ENCODE results near the gene ZNF771. TPM values are rescaled to one million over a fixed set of nuclear protein-coding genes. Genes with fewer than 3 reads are reported as not detected.
A peak's percentile ranks its signal among the peaks of the same experiment; 100 is the strongest.

ZNF771 gene
- total RNA-seq, 1 donor from 2014 or later = 16.3 TPM

GRCh38 chr16:30381291-30382041, 25.9 kb upstream of the ZNF771 start:
- no peak for DNase-seq (ENCODE audit: low spot score)
- no peak for TF ChIP-seq CTCF (IDR thresholded peaks at IDR 0.05; ENCODE audit: unreplicated experiment)
- H3K4me3 Mint-ChIP-seq (ENCODE audit: unreplicated experiment) = no peak overlapping the region
- H3K4me1 Mint-ChIP-seq (ENCODE audit: unreplicated experiment) = peaks cover 14% of the 10 kb centered on the region
- H3K9me3 Mint-ChIP-seq (ENCODE audit: unreplicated experiment) = no peaks in the 10 kb centered on the region
- H3K36me3 Mint-ChIP-seq (ENCODE audit: low read depth, unreplicated experiment) = peaks cover 4% of the 10 kb centered on the region
- H3K27ac Mint-ChIP-seq (ENCODE audit: unreplicated experiment) = no peak overlapping the region
- H3K27me3 Mint-ChIP-seq (ENCODE audit: unreplicated experiment) = peaks cover 6% of the 10 kb centered on the region

GRCh38 chr16:30382111-30382881, 25.1 kb upstream of the ZNF771 start, which contains the start of gene SEPTIN1:
Gene SEPTIN1 (minus strand): TSS chr16:30382561. CDS start chr16:30382542, 19 bp downstream.
- Mint-ChIP-seq H3K4me1 (ENCODE audit: unreplicated experiment) (peaks cover 10% of the 10 kb centered on the region), H3K27ac (ENCODE audit: unreplicated experiment) (peak within 1 kb of the TSS; percentile 31), H3K4me3 (ENCODE audit: unreplicated experiment) (no peak within 1 kb of the TSS), H3K27me3 (ENCODE audit: unreplicated experiment) (peaks cover 4% of the 10 kb centered on the region), H3K36me3 (ENCODE audit: low read depth, unreplicated experiment) (peaks cover 4% of the 10 kb centered on the region), H3K9me3 (ENCODE audit: unreplicated experiment) (no peaks in the 10 kb centered on the region)
- DNase-seq (ENCODE audit: low spot score) = no peak
- TF ChIP-seq CTCF (IDR thresholded peaks at IDR 0.05; ENCODE audit: unreplicated experiment) = no peak

GRCh38 chr16:30383521-30383920, 23.9 kb upstream of the ZNF771 start:
- Mint-ChIP-seq H3K4me1 (ENCODE audit: unreplicated experiment) (peaks cover 9% of the 10 kb centered on the region), H3K36me3 (ENCODE audit: low read depth, unreplicated experiment) (peaks cover 4% of the 10 kb centered on the region), H3K4me3 (ENCODE audit: unreplicated experiment) (no peak overlapping the region), H3K27ac (ENCODE audit: unreplicated experiment) (peak overlapping the region; percentile 24), H3K9me3 (ENCODE audit: unreplicated experiment) (no peaks in the 10 kb centered on the region), H3K27me3 (ENCODE audit: unreplicated experiment) (peaks cover 3% of the 10 kb centered on the region)
- DNase-seq (ENCODE audit: low spot score) = no peak
- no peak for TF ChIP-seq CTCF (IDR thresholded peaks at IDR 0.05; ENCODE audit: unreplicated experiment)

- DNase-seq (ENCODE audit: low spot score) = no peak
- no peak for TF ChIP-seq CTCF (IDR thresholded peaks at IDR 0.05; ENCODE audit: unreplicated experiment)
- H3K4me1 Mint-ChIP-seq (ENCODE audit: unreplicated experiment) = peaks cover 28% of the 10 kb centered on the region
- H3K9me3 Mint-ChIP-seq (ENCODE audit: unreplicated experiment) = no peaks in the 10 kb centered on the region
- H3K27ac Mint-ChIP-seq (ENCODE audit: unreplicated experiment) = peak overlapping the region; percentile 99
- peaks cover 13% of the 10 kb centered on the region for H3K36me3 Mint-ChIP-seq (ENCODE audit: low read depth, unreplicated experiment)
- peak overlapping the region; percentile 92 for H3K4me3 Mint-ChIP-seq (ENCODE audit: unreplicated experiment)
- peaks cover 21% of the 10 kb centered on the region for H3K27me3 Mint-ChIP-seq (ENCODE audit: unreplicated experiment)
Observed at GRCh38 chr16:30394592-30395154, 12.7 kb upstream of the ZNF771 start.
